Left lung (tissue), 10 donors: ENCODE data around the gene ARMC5. TPM values are rescaled to one million over a fixed set of nuclear protein-coding genes. Genes with fewer than 3 reads are reported as not detected.

Experiments used
- ATAC-seq: fragments of 200-7000 bp; cut with Tn5 transposase; one replicate; pipeline ENCODE4 v1.9.1; 2020; ENCODE audit warnings: moderate library complexity
- DNase-seq, 4 donors: peaks; one replicate each; pipeline ENCODE4 v3.0.0-alpha.2; 2013 to 2020
- H3K27ac ChIP-seq, 2 donors: fragments of 200-600 bp; sonication (generic) in 1 of 2; one replicate each; pipeline versions ENCODE4 v1.5.0 to v1.8.0; 2020 to 2021
- H3K27me3 ChIP-seq, 2 donors: fragments of 200-600 bp; sonication (generic) in 1 of 2; one replicate each; pipeline versions ENCODE4 v1.5.0 to v1.8.0; 2020 to 2021
- H3K36me3 ChIP-seq, 2 donors: fragments of 200-600 bp; sonication (generic) in 1 of 2; one replicate each; pipeline versions ENCODE4 v1.5.0 to v1.8.0; 2020 to 2021
- H3K4me1 ChIP-seq, 2 donors: fragments of 200-600 bp; one replicate each; pipeline ENCODE4 v1.8.0; 2021
- H3K4me3 ChIP-seq, 2 donors: fragments of 200-600 bp; sonication (generic) in 1 of 2; one replicate each; pipeline versions ENCODE4 v1.5.0 to v1.8.0; 2020 to 2021; ENCODE audit warnings: mild to moderate bottlenecking in 1 of 2
- H3K9me3 ChIP-seq, 2 donors: fragments of 200-600 bp; sonication (generic) in 1 of 2; one replicate each; pipeline versions ENCODE4 v1.5.0 to v1.8.0; 2020 to 2021
- intact Hi-C, 2 donors: fragments of 100-400 bp; cut with DNase I; formaldehyde crosslinking; loops; one replicate each; pipeline versions ENCODE4 v1.11.2 to v1.14.2; 2022
- polyA plus RNA-seq, 6 donors: library from polyadenylated mRNA; unstranded; fragments of 120-200 nt; gene quantifications; one replicate each; pipeline ENCODE4 v1.2.1, GENCODE V29; 2013; ENCODE audit not compliant: insufficient read length in 6 of 6
- total RNA-seq, 2 donors: library from RNA; stranded (reverse); fragmentation: NEBNext Ultra II Directional; extraction: Animal tissue kit (Norgen Biotek cat#: 25700); gene quantifications; one replicate each; pipeline ENCODE4 v1.2.1, GENCODE V29; 2021
- TF ChIP-seq, protein P1 (sequence below), 2 donors: fragments of 200-600 bp; sonication (generic) in 1 of 2; IDR thresholded peaks; one replicate each; pipeline versions ENCODE4 v1.5.0 to v1.8.0; 2021; ENCODE audit warnings: antibody characterized with exemption in 2 of 2
- donor health status: DM: no; HTN: yes; CAD: no.
- donor health status: DM: no; HTN: no; CAD: no.

ARMC5 gene
- total and polyA plus RNA-seq, 8 donors: 8.5 to 14.8 (median 10.4) TPM

DNA sequence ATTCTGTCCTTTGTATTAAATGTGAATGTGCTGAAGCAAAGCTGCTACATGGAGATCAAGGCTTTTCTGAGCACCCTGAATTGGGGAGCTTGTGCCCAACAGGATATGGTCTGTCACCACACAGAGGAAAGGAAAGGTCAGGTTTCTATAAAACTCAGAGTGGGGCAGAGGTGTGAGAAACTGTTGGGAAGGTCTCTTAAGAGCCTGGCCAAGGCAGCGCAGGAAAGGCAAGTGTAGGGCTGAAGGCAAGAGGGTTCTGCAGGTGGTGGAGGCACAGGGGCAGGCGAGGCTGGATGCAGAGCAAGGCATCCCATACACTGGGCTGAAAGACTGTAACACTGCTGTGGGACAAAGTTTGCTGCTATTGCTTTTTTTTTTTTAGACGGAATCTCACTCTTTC lies 39.3 kb upstream of the ARMC5 start:
- Histone ChIP-seq H3K27me3 (peaks cover 0 to 22% of the 10 kb centered on the region in 2 donors), H3K9me3 (no peaks in the 10 kb centered on the region), H3K4me1 (no peaks in the 10 kb centered on the region), H3K27ac (no peak overlapping the region), H3K4me3 (no peak overlapping the region), H3K36me3 (no peaks in the 10 kb centered on the region)
- TF ChIP-seq, protein P1, sequence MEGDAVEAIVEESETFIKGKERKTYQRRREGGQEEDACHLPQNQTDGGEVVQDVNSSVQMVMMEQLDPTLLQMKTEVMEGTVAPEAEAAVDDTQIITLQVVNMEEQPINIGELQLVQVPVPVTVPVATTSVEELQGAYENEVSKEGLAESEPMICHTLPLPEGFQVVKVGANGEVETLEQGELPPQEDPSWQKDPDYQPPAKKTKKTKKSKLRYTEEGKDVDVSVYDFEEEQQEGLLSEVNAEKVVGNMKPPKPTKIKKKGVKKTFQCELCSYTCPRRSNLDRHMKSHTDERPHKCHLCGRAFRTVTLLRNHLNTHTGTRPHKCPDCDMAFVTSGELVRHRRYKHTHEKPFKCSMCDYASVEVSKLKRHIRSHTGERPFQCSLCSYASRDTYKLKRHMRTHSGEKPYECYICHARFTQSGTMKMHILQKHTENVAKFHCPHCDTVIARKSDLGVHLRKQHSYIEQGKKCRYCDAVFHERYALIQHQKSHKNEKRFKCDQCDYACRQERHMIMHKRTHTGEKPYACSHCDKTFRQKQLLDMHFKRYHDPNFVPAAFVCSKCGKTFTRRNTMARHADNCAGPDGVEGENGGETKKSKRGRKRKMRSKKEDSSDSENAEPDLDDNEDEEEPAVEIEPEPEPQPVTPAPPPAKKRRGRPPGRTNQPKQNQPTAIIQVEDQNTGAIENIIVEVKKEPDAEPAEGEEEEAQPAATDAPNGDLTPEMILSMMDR (IDR thresholded peaks at IDR 0.05): no peak
- ATAC-seq (no peak), DNase-seq (no peak)
- intact Hi-C loops: no loop called here

DNA sequence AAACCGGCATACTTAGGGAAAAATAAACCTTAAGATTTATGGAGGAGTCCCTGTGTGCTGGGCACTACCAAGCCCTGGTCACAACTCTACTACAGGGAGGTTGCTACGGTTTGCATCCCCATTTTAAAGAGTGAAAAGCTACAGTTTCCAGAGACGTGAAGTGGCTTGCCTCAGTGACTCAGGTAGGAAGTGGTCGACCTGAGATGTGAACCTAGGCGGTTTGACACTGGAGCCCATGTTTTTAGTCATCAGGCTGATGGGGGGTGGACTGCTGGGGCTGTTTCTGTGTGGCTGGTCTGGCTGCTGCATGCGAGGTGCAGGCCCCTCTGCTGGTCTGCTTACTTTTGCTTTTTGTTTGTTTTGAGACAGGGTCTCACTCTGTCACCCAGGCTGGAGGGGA lies 37.7 kb upstream of the ARMC5 start:
- Histone ChIP-seq H3K36me3 (no peaks in the 10 kb centered on the region), H3K4me3 (no peak overlapping the region), H3K27ac (no peak overlapping the region), H3K27me3 (peaks cover 0 to 22% of the 10 kb centered on the region in 2 donors), H3K4me1 (no peaks in the 10 kb centered on the region), H3K9me3 (no peaks in the 10 kb centered on the region)
- DNase-seq (no peak), ATAC-seq (no peak)
- TF ChIP-seq, protein P1 (IDR thresholded peaks at IDR 0.05): no peak
- intact Hi-C loops: no loop called here

DNA sequence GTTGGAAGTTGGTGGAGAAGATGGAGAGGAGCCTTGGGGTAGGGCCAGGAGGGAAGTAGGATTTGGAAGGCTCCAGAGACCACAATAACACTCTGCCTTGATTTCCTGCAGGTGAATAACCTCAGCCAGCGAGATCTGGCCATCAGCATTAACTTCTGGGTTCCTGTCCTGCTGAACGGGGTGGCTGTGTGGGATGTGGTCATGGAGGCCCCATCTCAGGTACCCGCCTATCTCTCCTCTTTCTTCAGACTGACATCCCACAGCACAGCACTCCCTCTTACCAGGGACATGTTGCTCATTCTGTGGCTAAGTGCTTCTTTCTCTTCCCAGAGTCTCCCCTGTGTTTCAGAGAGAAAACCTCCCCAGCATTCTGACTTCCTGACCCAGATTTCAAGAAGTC lies 36.1 kb upstream of the ARMC5 start:
- intact Hi-C loops: no loop called here
- Histone ChIP-seq H3K36me3 (no peaks in the 10 kb centered on the region), H3K4me3 (no peak overlapping the region), H3K27ac (no peak overlapping the region), H3K9me3 (no peaks in the 10 kb centered on the region), H3K4me1 (peaks cover 4% of the 10 kb centered on the region in 2 donors), H3K27me3 (peaks cover 0 to 33% of the 10 kb centered on the region in 2 donors)
- DNase-seq: no peak
- ATAC-seq: no peak
- TF ChIP-seq, protein P1 (IDR thresholded peaks at IDR 0.05): no peak

DNA sequence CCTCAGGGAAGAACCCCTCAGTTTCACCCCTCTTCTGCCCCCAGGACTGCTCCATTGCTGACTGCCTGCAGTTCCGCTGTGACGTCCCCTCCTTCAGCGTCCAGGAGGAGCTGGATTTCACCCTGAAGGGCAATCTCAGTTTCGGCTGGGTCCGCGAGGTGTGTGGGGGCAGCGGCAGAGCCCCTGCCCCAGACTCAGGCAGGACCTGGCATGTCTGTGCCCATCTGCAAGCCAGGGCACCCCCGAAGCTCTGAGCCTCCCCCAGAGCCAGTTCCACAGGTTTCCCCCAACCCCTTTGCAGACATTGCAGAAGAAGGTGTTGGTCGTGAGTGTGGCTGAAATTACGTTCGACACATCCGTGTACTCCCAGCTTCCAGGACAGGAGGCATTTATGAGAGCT lies 35.5 kb upstream of the ARMC5 start:
- no peaks in the 10 kb centered on the region for H3K9me3 ChIP-seq
- H3K4me1 ChIP-seq: peaks cover 4% of the 10 kb centered on the region in 2 donors
- TF ChIP-seq, protein P1 (IDR thresholded peaks at IDR 0.05): no peak
- ATAC-seq (no peak), DNase-seq (no peak)
- H3K36me3 ChIP-seq: no peaks in the 10 kb centered on the region
- intact Hi-C loops: no loop called here
- H3K27ac ChIP-seq: no peak overlapping the region
- H3K4me3 ChIP-seq: no peak overlapping the region
- H3K27me3 ChIP-seq: peaks cover 0 to 30% of the 10 kb centered on the region in 2 donors

DNA sequence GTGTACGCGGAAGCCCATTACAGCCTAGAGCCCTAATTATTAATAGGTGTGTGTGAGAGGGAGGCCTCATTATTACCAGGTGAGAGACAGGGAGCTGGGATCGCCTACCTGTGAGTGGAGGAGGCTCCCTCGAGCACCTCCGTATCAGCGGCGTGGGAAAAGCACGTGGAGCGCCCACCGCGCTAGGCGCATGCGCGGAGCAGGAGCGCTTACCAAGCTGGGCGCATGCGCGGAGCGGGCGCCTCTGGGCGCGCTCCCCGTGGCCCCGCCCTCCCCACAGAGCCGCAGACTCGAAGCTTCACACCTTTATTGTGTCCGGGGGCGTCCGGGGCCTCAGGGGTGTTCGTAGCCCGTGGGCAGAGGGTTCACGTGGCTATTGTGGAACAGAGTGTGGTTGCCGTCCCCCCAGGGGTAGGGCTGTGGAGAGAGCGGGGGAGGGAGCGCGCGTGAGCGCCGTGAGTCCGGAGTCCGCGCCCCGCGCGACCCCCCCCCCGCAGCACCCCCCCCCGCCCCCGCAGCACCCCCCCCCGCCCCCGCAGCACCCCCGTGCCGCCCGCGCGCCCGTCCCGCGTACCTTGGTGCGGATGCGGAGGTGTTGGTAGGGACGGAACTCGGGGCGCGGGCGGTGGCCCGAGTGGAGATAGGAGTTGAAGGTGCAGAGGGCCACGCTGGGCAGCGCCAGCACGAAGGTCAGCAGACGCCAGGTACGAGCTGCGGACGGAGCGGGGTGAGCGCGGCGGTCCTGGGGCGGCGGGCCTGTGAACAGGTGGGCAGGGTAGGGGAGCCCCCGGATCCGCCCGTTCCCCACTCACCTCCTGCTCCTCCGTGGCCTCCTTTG lies 31.6 kb upstream of the ARMC5 start:
- TF ChIP-seq, protein P1 (IDR thresholded peaks at IDR 0.05): no peak
- intact Hi-C loops: no loop called here
- peak; percentile 80 for ATAC-seq
- Histone ChIP-seq H3K27ac (no peak overlapping the region), H3K4me1 (peaks cover 4% of the 10 kb centered on the region in 2 donors), H3K9me3 (no peaks in the 10 kb centered on the region), H3K4me3 (peak overlapping the region; percentile 28 to 32), H3K27me3 (peaks cover 0 to 26% of the 10 kb centered on the region in 2 donors), H3K36me3 (no peaks in the 10 kb centered on the region)
- DNase-seq: peak in 3 of 4 donors; percentile 45 to 89 (median 62)
